Esophagus squamous epithelium (tissue), 5 donors: ENCODE data around the gene LRP1B. TPM values are rescaled to one million over a fixed set of nuclear protein-coding genes. Genes with fewer than 3 reads are reported as not detected.

Experiments used
- DNase-seq: peaks from one replicate; lab custom pipeline; 2025; lab: John Stamatoyannopoulos, UW
- H3K27ac ChIP-seq, 4 donors: fragments of 200-600 bp; sonication (generic); one replicate each; pipeline ENCODE4 v1.5.1; 2016 to 2019; ENCODE audit warnings: mild to moderate bottlenecking in 1 of 4
- H3K27me3 ChIP-seq, 4 donors: fragments of 200-600 bp; sonication (generic); 1 replicate in 3 of 4; 2 replicates in 1 of 4; pipeline versions ENCODE4 v1.5.1 to v1.6.0; 2017 to 2021; ENCODE audit warnings: antibody characterized with exemption in 1 of 4
- H3K36me3 ChIP-seq, 3 donors: fragments of 200-600 bp; sonication (generic); one replicate each; pipeline ENCODE4 v1.5.1; 2016 to 2019
- H3K4me1 ChIP-seq, 3 donors: fragments of 200-600 bp; sonication (generic); one replicate each; pipeline ENCODE4 v1.5.1; 2017 to 2019
- H3K4me3 ChIP-seq, 4 donors: fragments of 200-600 bp; sonication (generic); 1 replicate in 3 of 4; 2 replicates in 1 of 4; pipeline ENCODE4 v1.5.1; 2016 to 2019; ENCODE audit warnings: mild to moderate bottlenecking in 2 of 4, moderate library complexity in 1 of 4
- H3K9me3 ChIP-seq, 3 donors: fragments of 200-600 bp; sonication (generic); one replicate each; pipeline ENCODE4 v1.5.1; 2016 to 2019
- POLR2A ChIP-seq, 4 donors: fragments of 450-650 bp; IDR thresholded peaks; one replicate each; pipeline ENCODE4 v1.6.1; 2017; ENCODE audit warnings: antibody characterized with exemption in 4 of 4, mild to moderate bottlenecking in 4 of 4, moderate library complexity in 3 of 4
- WGBS, 2 donors: methylation state at CpG; one replicate each; pipeline ENCODE4 v1.1.5; 2018; 5-methylcytosine and 5-hydroxymethylcytosine counted together
- intact Hi-C: fragments of 100-400 bp; cut with DNase I; formaldehyde crosslinking; loops from one replicate; pipeline ENCODE4 v1.15.0; 2022
- total RNA-seq, 4 donors: library from RNA; depleted of rRNA; stranded (reverse); fragments of >200 nt; gene quantifications; one replicate each; pipeline ENCODE4 v1.1.0, GENCODE V29; 2016
- TF ChIP-seq, protein P1 (sequence below), 6 experiments: fragments of 450-650 bp in 4 of 6; fragments of 200-600 bp in 2 of 6; sonication (generic) in 2 of 6; IDR thresholded peaks; one replicate each; pipeline ENCODE4 v1.5.1; 2016 to 2019; ENCODE audit warnings: antibody characterized with exemption in 6 of 6, mild to moderate bottlenecking in 4 of 6, moderate library complexity in 4 of 6
- donor health status: DM: yes; HTN: yes; CAD: no.

Gene LRP1B
- total RNA-seq, 4 donors from 2014 or later = 0.04 to 1.1 (median 0.23) TPM

DNA sequence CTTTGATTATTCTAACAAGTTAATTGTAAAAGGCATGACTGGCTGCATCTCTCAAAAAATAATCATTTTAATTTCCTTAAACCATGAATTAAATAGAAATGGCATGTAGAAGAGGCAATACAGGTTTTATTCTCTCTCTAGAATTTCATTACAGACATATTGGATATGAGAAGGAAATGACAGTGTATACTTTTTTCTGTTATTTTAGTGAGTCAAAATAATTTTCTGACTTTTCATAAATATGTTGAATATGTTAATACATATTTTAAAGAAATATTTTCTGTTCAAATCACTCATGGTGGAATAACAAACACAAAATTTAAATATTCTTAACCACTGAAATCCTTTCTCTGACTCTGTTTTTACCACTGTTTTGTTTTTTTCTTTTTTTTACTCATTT is 510.4 kb downstream of the LRP1B start:
- intact Hi-C loops = no loop called here
- Histone ChIP-seq H3K9me3 (no peaks in the 10 kb centered on the region), H3K27me3 (no peaks in the 10 kb centered on the region), H3K27ac (no peak overlapping the region), H3K36me3 (no peaks in the 10 kb centered on the region), H3K4me3 (no peak overlapping the region), H3K4me1 (no peaks in the 10 kb centered on the region)
- TF ChIP-seq, protein P1, sequence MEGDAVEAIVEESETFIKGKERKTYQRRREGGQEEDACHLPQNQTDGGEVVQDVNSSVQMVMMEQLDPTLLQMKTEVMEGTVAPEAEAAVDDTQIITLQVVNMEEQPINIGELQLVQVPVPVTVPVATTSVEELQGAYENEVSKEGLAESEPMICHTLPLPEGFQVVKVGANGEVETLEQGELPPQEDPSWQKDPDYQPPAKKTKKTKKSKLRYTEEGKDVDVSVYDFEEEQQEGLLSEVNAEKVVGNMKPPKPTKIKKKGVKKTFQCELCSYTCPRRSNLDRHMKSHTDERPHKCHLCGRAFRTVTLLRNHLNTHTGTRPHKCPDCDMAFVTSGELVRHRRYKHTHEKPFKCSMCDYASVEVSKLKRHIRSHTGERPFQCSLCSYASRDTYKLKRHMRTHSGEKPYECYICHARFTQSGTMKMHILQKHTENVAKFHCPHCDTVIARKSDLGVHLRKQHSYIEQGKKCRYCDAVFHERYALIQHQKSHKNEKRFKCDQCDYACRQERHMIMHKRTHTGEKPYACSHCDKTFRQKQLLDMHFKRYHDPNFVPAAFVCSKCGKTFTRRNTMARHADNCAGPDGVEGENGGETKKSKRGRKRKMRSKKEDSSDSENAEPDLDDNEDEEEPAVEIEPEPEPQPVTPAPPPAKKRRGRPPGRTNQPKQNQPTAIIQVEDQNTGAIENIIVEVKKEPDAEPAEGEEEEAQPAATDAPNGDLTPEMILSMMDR (IDR thresholded peaks at IDR 0.05) = no peak
- no peak for TF ChIP-seq POLR2A (IDR thresholded peaks at IDR 0.05)
- DNase-seq = no peak

GRCh38 chr2:141618457-141618856 is 512.4 kb downstream of the LRP1B start:
- TF ChIP-seq, protein P1 (IDR thresholded peaks at IDR 0.05) = no peak
- TF ChIP-seq POLR2A (IDR thresholded peaks at IDR 0.05) = no peak
- 76 to 81% methylated on average over 2 of the region's 2 CpGs for WGBS, 2 donors
- Histone ChIP-seq H3K36me3 (no peaks in the 10 kb centered on the region), H3K4me1 (no peaks in the 10 kb centered on the region), H3K27me3 (no peaks in the 10 kb centered on the region), H3K9me3 (no peaks in the 10 kb centered on the region), H3K4me3 (no peak overlapping the region), H3K27ac (no peak overlapping the region)
- intact Hi-C loops = no loop called here
- DNase-seq = no peak

DNA sequence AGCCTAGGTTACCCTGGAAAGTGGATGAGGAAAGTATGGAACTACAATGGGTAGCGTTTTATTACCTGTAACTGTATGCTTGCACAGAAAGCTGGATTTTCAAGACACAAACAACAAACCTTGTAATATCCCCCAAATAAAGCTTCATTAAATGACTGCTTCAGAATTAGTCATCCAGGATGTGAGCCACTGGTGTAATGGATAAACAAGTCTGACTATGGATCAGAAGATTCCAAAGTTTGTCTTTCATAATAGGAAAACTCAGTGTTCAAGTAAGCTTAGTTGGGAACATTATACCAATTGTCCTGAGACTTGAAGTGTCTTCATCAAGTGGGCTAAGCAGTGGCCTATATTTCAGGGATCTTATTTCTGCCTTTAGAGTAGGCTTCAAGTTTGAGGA is 518.8 kb downstream of the LRP1B start:
- H3K27ac ChIP-seq = no peak overlapping the region
- no peaks in the 10 kb centered on the region for H3K27me3 ChIP-seq
- no peaks in the 10 kb centered on the region for H3K9me3 ChIP-seq
- DNase-seq = no peak
- H3K36me3 ChIP-seq = no peaks in the 10 kb centered on the region
- intact Hi-C loops = no loop called here
- WGBS, 2 donors = 50 to 52% methylated on average over 1 of the region's 1 CpG
- TF ChIP-seq, protein P1 (IDR thresholded peaks at IDR 0.05) = no peak
- TF ChIP-seq POLR2A (IDR thresholded peaks at IDR 0.05) = no peak
- no peak overlapping the region for H3K4me3 ChIP-seq
- H3K4me1 ChIP-seq = no peaks in the 10 kb centered on the region

- intact Hi-C loops = no loop called here
- Histone ChIP-seq H3K27me3 (no peaks in the 10 kb centered on the region), H3K9me3 (no peaks in the 10 kb centered on the region), H3K27ac (no peak overlapping the region), H3K36me3 (no peaks in the 10 kb centered on the region), H3K4me3 (no peak overlapping the region), H3K4me1 (no peaks in the 10 kb centered on the region)
- no peak for DNase-seq
- TF ChIP-seq, protein P1 (IDR thresholded peaks at IDR 0.05) = no peak
- TF ChIP-seq POLR2A (IDR thresholded peaks at IDR 0.05) = no peak
- 22 to 28% methylated on average over 1 of the region's 1 CpG for WGBS, 2 donors
These were observed 519.6 kb downstream of the LRP1B start for GRCh38 chr2:141611176-141611571.

GRCh38 chr2:141610564-141611175 is 520.1 kb downstream of the LRP1B start:
- no peaks in the 10 kb centered on the region for H3K27me3 ChIP-seq
- H3K4me1 ChIP-seq = no peaks in the 10 kb centered on the region
- no peaks in the 10 kb centered on the region for H3K36me3 ChIP-seq
- no peak overlapping the region for H3K27ac ChIP-seq
- no peak for DNase-seq
- TF ChIP-seq, protein P1 (IDR thresholded peaks at IDR 0.05) = no peak
- no peak for TF ChIP-seq POLR2A (IDR thresholded peaks at IDR 0.05)
- 56 to 65% methylated on average over 6 of the region's 6 CpGs for WGBS, 2 donors
- no peaks in the 10 kb centered on the region for H3K9me3 ChIP-seq
- no peak overlapping the region for H3K4me3 ChIP-seq
- intact Hi-C loops = no loop called here
